IMR-90 (cell line): ENCODE data around the gene HOXB7.

ENCODE experiments used
- CEBPB ChIP-seq: IDR thresholded peaks from 2 replicates; pipeline ENCODE4 v1.6.1; 2012; ENCODE audit warnings: low read depth, low read length, improper control_type of control experiment
- CHD1 ChIP-seq: IDR thresholded peaks from 2 replicates; pipeline ENCODE4 v1.6.1; 2012; ENCODE audit warnings: low read depth, low read length, improper control_type of control experiment
- TF ChIP-seq, protein P1 (sequence below): conservative IDR thresholded peaks from 2 replicates; pipeline ENCODE4 v1.5.1; 2012; ENCODE audit warnings: mild to moderate bottlenecking, low read depth, low read length, improper control_type of control experiment

DNA sequence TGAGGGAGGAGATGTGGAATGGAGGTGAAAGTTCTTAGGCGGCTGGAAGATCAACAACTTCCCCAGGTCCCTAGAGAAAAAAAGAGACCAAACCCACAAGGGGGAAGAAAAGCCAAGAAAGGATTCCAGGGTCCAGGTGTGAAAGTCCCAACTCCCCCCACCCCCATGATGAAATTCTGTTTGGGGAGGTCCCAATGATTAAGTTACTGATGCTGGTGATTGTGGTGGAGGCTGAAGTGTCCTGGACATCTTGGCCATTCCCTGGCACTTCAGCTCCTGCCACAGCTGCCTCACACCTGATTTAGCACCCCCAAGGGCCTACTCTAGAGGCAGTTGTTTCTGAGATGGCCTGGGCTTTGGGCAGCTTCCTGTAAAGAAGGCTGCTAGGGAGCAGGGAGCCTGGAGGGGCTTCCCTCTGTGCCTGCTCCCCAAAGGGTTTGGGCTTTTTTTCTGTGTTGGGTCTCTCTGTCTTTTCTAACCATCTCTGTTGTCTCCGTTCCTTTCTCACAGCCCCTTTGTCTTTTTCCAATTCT lies 45.7 kb downstream of the HOXB7 start:
- TF ChIP-seq, protein P1, sequence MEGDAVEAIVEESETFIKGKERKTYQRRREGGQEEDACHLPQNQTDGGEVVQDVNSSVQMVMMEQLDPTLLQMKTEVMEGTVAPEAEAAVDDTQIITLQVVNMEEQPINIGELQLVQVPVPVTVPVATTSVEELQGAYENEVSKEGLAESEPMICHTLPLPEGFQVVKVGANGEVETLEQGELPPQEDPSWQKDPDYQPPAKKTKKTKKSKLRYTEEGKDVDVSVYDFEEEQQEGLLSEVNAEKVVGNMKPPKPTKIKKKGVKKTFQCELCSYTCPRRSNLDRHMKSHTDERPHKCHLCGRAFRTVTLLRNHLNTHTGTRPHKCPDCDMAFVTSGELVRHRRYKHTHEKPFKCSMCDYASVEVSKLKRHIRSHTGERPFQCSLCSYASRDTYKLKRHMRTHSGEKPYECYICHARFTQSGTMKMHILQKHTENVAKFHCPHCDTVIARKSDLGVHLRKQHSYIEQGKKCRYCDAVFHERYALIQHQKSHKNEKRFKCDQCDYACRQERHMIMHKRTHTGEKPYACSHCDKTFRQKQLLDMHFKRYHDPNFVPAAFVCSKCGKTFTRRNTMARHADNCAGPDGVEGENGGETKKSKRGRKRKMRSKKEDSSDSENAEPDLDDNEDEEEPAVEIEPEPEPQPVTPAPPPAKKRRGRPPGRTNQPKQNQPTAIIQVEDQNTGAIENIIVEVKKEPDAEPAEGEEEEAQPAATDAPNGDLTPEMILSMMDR = no peak
- TF ChIP-seq CHD1 = no peak
- no peak for TF ChIP-seq CEBPB
